Activated naive CD8-positive, alpha-beta T cell treated with anti-CD3 and anti-CD28 coated beads for 36 hours (primary cell): ENCODE data around the gene GSG1L. TPM values are rescaled to one million over a fixed set of nuclear protein-coding genes. Genes with fewer than 3 reads are reported as not detected.
"Not testable (repeated sequence)": the region's sequence is repeated elsewhere in the genome, so short reads cannot be mapped to it uniquely, and the experiment has no call there.

Experiments used
- DNase-seq: peaks from one replicate; pipeline ENCODE4 v3.0.0; 2021
- H3K27ac Mint-ChIP-seq: one replicate; pipeline ENCODE4 v1.8.0; 2022; ENCODE audit warnings: mild to moderate bottlenecking, moderate library complexity, mixed read lengths
- H3K27me3 Mint-ChIP-seq: one replicate; pipeline ENCODE4 v1.8.0; 2022; ENCODE audit warnings: mild to moderate bottlenecking, mixed read lengths
- H3K36me3 Mint-ChIP-seq: one replicate; pipeline ENCODE4 v1.8.0; 2021; ENCODE audit warnings: mild to moderate bottlenecking, mixed read lengths
- H3K4me1 Mint-ChIP-seq: one replicate; pipeline ENCODE4 v1.8.0; 2021; ENCODE audit warnings: mixed read lengths
- H3K4me3 Mint-ChIP-seq: one replicate; pipeline ENCODE4 v1.8.0; 2022; ENCODE audit warnings: mild to moderate bottlenecking, moderate library complexity, mixed read lengths
- H3K9me3 Mint-ChIP-seq: one replicate; pipeline ENCODE4 v1.8.0; 2022; ENCODE audit warnings: mixed read lengths
- total RNA-seq, 2 experiments: library from RNA; stranded (reverse); gene quantifications; one replicate each; pipeline ENCODE4 v1.2.3, GENCODE V29; 2021

GSG1L gene
- total RNA-seq, 2 experiments from 2014 or later, result not detected

- peaks cover 7% of the 10 kb centered on the region for H3K9me3 Mint-ChIP-seq
- peaks cover 31% of the 10 kb centered on the region for H3K27me3 Mint-ChIP-seq
- H3K4me3 Mint-ChIP-seq, result no peak overlapping the region
- no peaks in the 10 kb centered on the region for H3K36me3 Mint-ChIP-seq
- H3K27ac Mint-ChIP-seq, result no peak overlapping the region
- H3K4me1 Mint-ChIP-seq, result no peaks in the 10 kb centered on the region
- DNase-seq, result no peak
These were observed 113.2 kb downstream of the GSG1L start for GRCh38 chr16:27950206-27950887.

- H3K36me3 Mint-ChIP-seq, result no peaks in the 10 kb centered on the region
These were observed 115.8 kb downstream of the GSG1L start for GRCh38 chr16:27947696-27948095.

GRCh38 chr16:27945233-27945973, 118.1 kb downstream of the GSG1L start:
- DNase-seq, result no peak
- no peaks in the 10 kb centered on the region for H3K36me3 Mint-ChIP-seq
- H3K27me3 Mint-ChIP-seq, result peaks cover 8% of the 10 kb centered on the region
- H3K27ac Mint-ChIP-seq, result no peak overlapping the region
- H3K9me3 Mint-ChIP-seq, result no peaks in the 10 kb centered on the region
- H3K4me3 Mint-ChIP-seq, result no peak overlapping the region
- no peaks in the 10 kb centered on the region for H3K4me1 Mint-ChIP-seq

More at GRCh38 chr16:27947696-27948095, 115.8 kb downstream of the GSG1L start:
- Mint-ChIP-seq H3K27me3 (peaks cover 25% of the 10 kb centered on the region), H3K27ac (no peak overlapping the region), H3K4me1 (no peaks in the 10 kb centered on the region), H3K4me3 (no peak overlapping the region), H3K9me3 (no peaks in the 10 kb centered on the region)
- no peak for DNase-seq

- Mint-ChIP-seq H3K4me1 (no peaks in the 10 kb centered on the region), H3K9me3 (no peaks in the 10 kb centered on the region), H3K36me3 (no peaks in the 10 kb centered on the region), H3K4me3 (no peak overlapping the region), H3K27me3 (peaks cover 14% of the 10 kb centered on the region), H3K27ac (no peak overlapping the region)
- no peak for DNase-seq
These were observed 119.7 kb downstream of the GSG1L start for GRCh38 chr16:27943766-27944165.

GRCh38 chr16:27942071-27942470, 121.4 kb downstream of the GSG1L start:
- not testable (repeated sequence) for H3K4me1 Mint-ChIP-seq, H3K9me3 Mint-ChIP-seq, H3K27ac Mint-ChIP-seq, H3K4me3 Mint-ChIP-seq, DNase-seq, H3K36me3 Mint-ChIP-seq
- H3K27me3 Mint-ChIP-seq, result peaks cover 28% of the 10 kb centered on the region

- Mint-ChIP-seq H3K36me3 (no peaks in the 10 kb centered on the region), H3K4me3 (no peak overlapping the region), H3K4me1 (no peaks in the 10 kb centered on the region), H3K9me3 (no peaks in the 10 kb centered on the region), H3K27ac (no peak overlapping the region), H3K27me3 (peaks cover 33% of the 10 kb centered on the region)
- no peak for DNase-seq
These were observed 128.4 kb downstream of the GSG1L start for GRCh38 chr16:27935076-27935475.

GRCh38 chr16:27932542-27933135, 130.9 kb downstream of the GSG1L start:
- no peak for DNase-seq
- no peak overlapping the region for H3K27ac Mint-ChIP-seq
- no peaks in the 10 kb centered on the region for H3K36me3 Mint-ChIP-seq
- H3K4me3 Mint-ChIP-seq, result no peak overlapping the region
- H3K27me3 Mint-ChIP-seq, result peaks cover 33% of the 10 kb centered on the region
- H3K4me1 Mint-ChIP-seq, result no peaks in the 10 kb centered on the region
- H3K9me3 Mint-ChIP-seq, result no peaks in the 10 kb centered on the region

- Mint-ChIP-seq H3K27ac (no peak overlapping the region), H3K4me3 (no peak overlapping the region), H3K36me3 (no peaks in the 10 kb centered on the region), H3K9me3 (no peaks in the 10 kb centered on the region), H3K4me1 (no peaks in the 10 kb centered on the region), H3K27me3 (peaks cover 45% of the 10 kb centered on the region)
- no peak for DNase-seq
These were observed 133.7 kb downstream of the GSG1L start for GRCh38 chr16:27929818-27930217.

- H3K36me3 Mint-ChIP-seq, result no peaks in the 10 kb centered on the region
- no peaks in the 10 kb centered on the region for H3K9me3 Mint-ChIP-seq
- peaks cover 38% of the 10 kb centered on the region for H3K27me3 Mint-ChIP-seq
- H3K27ac Mint-ChIP-seq, result no peak overlapping the region
- no peak overlapping the region for H3K4me3 Mint-ChIP-seq
- H3K4me1 Mint-ChIP-seq, result no peaks in the 10 kb centered on the region
- no peak for DNase-seq
These were observed 135.0 kb downstream of the GSG1L start for GRCh38 chr16:27928542-27928941.

GRCh38 chr16:27927266-27927901, 136.1 kb downstream of the GSG1L start:
- no peak overlapping the region for H3K4me3 Mint-ChIP-seq
- no peak overlapping the region for H3K27ac Mint-ChIP-seq
- H3K27me3 Mint-ChIP-seq, result peaks cover 40% of the 10 kb centered on the region
- no peaks in the 10 kb centered on the region for H3K36me3 Mint-ChIP-seq
- no peaks in the 10 kb centered on the region for H3K4me1 Mint-ChIP-seq
- no peaks in the 10 kb centered on the region for H3K9me3 Mint-ChIP-seq
- DNase-seq, result no peak

GRCh38 chr16:27925612-27926011, 137.9 kb downstream of the GSG1L start:
- Mint-ChIP-seq H3K4me1 (no peaks in the 10 kb centered on the region), H3K27ac (no peak overlapping the region), H3K27me3 (peaks cover 48% of the 10 kb centered on the region), H3K36me3 (no peaks in the 10 kb centered on the region), H3K9me3 (no peaks in the 10 kb centered on the region), H3K4me3 (no peak overlapping the region)
- DNase-seq, result no peak

- no peaks in the 10 kb centered on the region for H3K36me3 Mint-ChIP-seq
- H3K9me3 Mint-ChIP-seq, result no peaks in the 10 kb centered on the region
- no peak overlapping the region for H3K27ac Mint-ChIP-seq
- peaks cover 53% of the 10 kb centered on the region for H3K27me3 Mint-ChIP-seq
- DNase-seq, result no peak
- H3K4me3 Mint-ChIP-seq, result no peak overlapping the region
- H3K4me1 Mint-ChIP-seq, result no peaks in the 10 kb centered on the region
These were observed 138.9 kb downstream of the GSG1L start for GRCh38 chr16:27924411-27925118.

GRCh38 chr16:27923751-27924150, 139.8 kb downstream of the GSG1L start:
- DNase-seq, result no peak
- no peaks in the 10 kb centered on the region for H3K4me1 Mint-ChIP-seq
- H3K36me3 Mint-ChIP-seq, result no peaks in the 10 kb centered on the region
- H3K27me3 Mint-ChIP-seq, result peaks cover 56% of the 10 kb centered on the region
- H3K9me3 Mint-ChIP-seq, result no peaks in the 10 kb centered on the region
- no peak overlapping the region for H3K27ac Mint-ChIP-seq
- no peak overlapping the region for H3K4me3 Mint-ChIP-seq

- Mint-ChIP-seq H3K4me1 (no peaks in the 10 kb centered on the region), H3K27ac (no peak overlapping the region), H3K4me3 (no peak overlapping the region), H3K27me3 (peaks cover 50% of the 10 kb centered on the region), H3K9me3 (no peaks in the 10 kb centered on the region), H3K36me3 (no peaks in the 10 kb centered on the region)
- DNase-seq, result no peak
These were observed 141.1 kb downstream of the GSG1L start for GRCh38 chr16:27922433-27922832.

- Mint-ChIP-seq H3K9me3 (no peaks in the 10 kb centered on the region), H3K27ac (no peak overlapping the region), H3K4me1 (no peaks in the 10 kb centered on the region), H3K4me3 (no peak overlapping the region), H3K27me3 (peaks cover 40% of the 10 kb centered on the region), H3K36me3 (no peaks in the 10 kb centered on the region)
- DNase-seq, result no peak
These were observed 142.4 kb downstream of the GSG1L start for GRCh38 chr16:27921134-27921533.
